ENCODE data around the gene OPHN1. TPM values are rescaled to one million over a fixed set of nuclear protein-coding genes. Genes with fewer than 3 reads are reported as not detected.
"Not testable (repeated sequence)": the region's sequence is repeated elsewhere in the genome, so short reads cannot be mapped to it uniquely, and the experiment has no call there.

Gene OPHN1
- total and polyA plus RNA-seq, 4 donors: 0.25 to 9.7 (median 4.9) TPM

GRCh38 chrX:68072041-68072440 is 361.3 kb downstream of the OPHN1 start:
- Histone ChIP-seq H3K9me3 (ENCODE audit: control insufficient read depth, low read length) (no peaks in the 10 kb centered on the region), H3K4me3 (ENCODE audit: low read length in 2 of 2) (no peak overlapping the region), H3K27me3 (ENCODE audit: control insufficient read depth in 1 of 2, insufficient read depth in 2 of 2, low read length in 1 of 2) (no peaks in the 10 kb centered on the region), H3K36me3 (ENCODE audit: control insufficient read depth in 1 of 2, insufficient read depth in 2 of 2, low read length in 1 of 2) (no peaks in the 10 kb centered on the region), H3K27ac (ENCODE audit: low read depth in 1 of 2, low read length in 2 of 2) (no peak overlapping the region), H3K4me1 (ENCODE audit: control insufficient read depth in 1 of 2, insufficient read depth in 2 of 2, low read length in 2 of 2) (no peaks in the 10 kb centered on the region)
- DNase-seq (no peak), ATAC-seq (ENCODE audit: low FRiP score) (no peak)
- intact Hi-C loops (cut with DNase I): no loop called here

GRCh38 chrX:68070119-68070518 is 363.2 kb downstream of the OPHN1 start:
- DNase-seq; intact Hi-C loops (cut with DNase I); H3K27ac ChIP-seq (ENCODE audit: low read depth in 1 of 2, low read length in 2 of 2); H3K4me3 ChIP-seq (ENCODE audit: low read length in 2 of 2); H3K9me3 ChIP-seq (ENCODE audit: control insufficient read depth, low read length); H3K36me3 ChIP-seq (ENCODE audit: control insufficient read depth in 1 of 2, insufficient read depth in 2 of 2, low read length in 1 of 2); H3K4me1 ChIP-seq (ENCODE audit: control insufficient read depth in 1 of 2, insufficient read depth in 2 of 2, low read length in 2 of 2); ATAC-seq (ENCODE audit: low FRiP score); H3K27me3 ChIP-seq (ENCODE audit: control insufficient read depth in 1 of 2, insufficient read depth in 2 of 2, low read length in 1 of 2): not testable (repeated sequence)
- 88 to 94% methylated on average over 2 of the region's 2 CpGs for WGBS, 2 donors

GRCh38 chrX:68061206-68061535 is 372.1 kb downstream of the OPHN1 start:
- peak; percentile 41 for ATAC-seq (ENCODE audit: low FRiP score)
- 38 to 42% methylated on average over 4 of the region's 4 CpGs for WGBS, 2 donors
- H3K27ac ChIP-seq (ENCODE audit: low read depth in 1 of 2, low read length in 2 of 2): peak overlapping the region in 1 of 2 donors; percentile 10

GRCh38 chrX:68060506-68061205 is 372.6 kb downstream of the OPHN1 start:
- H3K27ac ChIP-seq (ENCODE audit: low read depth in 1 of 2, low read length in 2 of 2): peak overlapping the region in 1 of 2 donors; percentile 52
- H3K36me3 ChIP-seq (ENCODE audit: control insufficient read depth in 1 of 2, insufficient read depth in 2 of 2, low read length in 1 of 2): no peaks in the 10 kb centered on the region
- no peaks in the 10 kb centered on the region for H3K27me3 ChIP-seq (ENCODE audit: control insufficient read depth in 1 of 2, insufficient read depth in 2 of 2, low read length in 1 of 2)
- intact Hi-C loops (cut with DNase I): no loop called here
- no peak for ATAC-seq (ENCODE audit: low FRiP score)
- WGBS, 2 donors: 16 to 38% methylated on average over 2 of the region's 2 CpGs
- no peak for DNase-seq
- peaks cover 0 to 3% of the 10 kb centered on the region in 2 donors for H3K4me1 ChIP-seq (ENCODE audit: control insufficient read depth in 1 of 2, insufficient read depth in 2 of 2, low read length in 2 of 2)
- H3K9me3 ChIP-seq (ENCODE audit: control insufficient read depth, low read length): no peaks in the 10 kb centered on the region
- H3K4me3 ChIP-seq (ENCODE audit: low read length in 2 of 2): no peak overlapping the region

More at GRCh38 chrX:68061206-68061535, 372.1 kb downstream of the OPHN1 start:
- Histone ChIP-seq H3K36me3 (ENCODE audit: control insufficient read depth in 1 of 2, insufficient read depth in 2 of 2, low read length in 1 of 2) (no peaks in the 10 kb centered on the region), H3K4me3 (ENCODE audit: low read length in 2 of 2) (no peak overlapping the region), H3K27me3 (ENCODE audit: control insufficient read depth in 1 of 2, insufficient read depth in 2 of 2, low read length in 1 of 2) (no peaks in the 10 kb centered on the region), H3K4me1 (ENCODE audit: control insufficient read depth in 1 of 2, insufficient read depth in 2 of 2, low read length in 2 of 2) (peaks cover 0 to 3% of the 10 kb centered on the region in 2 donors), H3K9me3 (ENCODE audit: control insufficient read depth, low read length) (no peaks in the 10 kb centered on the region)
- no peak for DNase-seq
- intact Hi-C loops (cut with DNase I): no loop called here

GRCh38 chrX:68059469-68059868 is 373.8 kb downstream of the OPHN1 start:
- Histone ChIP-seq H3K27me3 (ENCODE audit: control insufficient read depth in 1 of 2, insufficient read depth in 2 of 2, low read length in 1 of 2) (no peaks in the 10 kb centered on the region), H3K4me1 (ENCODE audit: control insufficient read depth in 1 of 2, insufficient read depth in 2 of 2, low read length in 2 of 2) (peaks cover 0 to 3% of the 10 kb centered on the region in 2 donors), H3K36me3 (ENCODE audit: control insufficient read depth in 1 of 2, insufficient read depth in 2 of 2, low read length in 1 of 2) (no peaks in the 10 kb centered on the region), H3K9me3 (ENCODE audit: control insufficient read depth, low read length) (no peaks in the 10 kb centered on the region), H3K4me3 (ENCODE audit: low read length in 2 of 2) (no peak overlapping the region), H3K27ac (ENCODE audit: low read depth in 1 of 2, low read length in 2 of 2) (no peak overlapping the region)
- ATAC-seq (ENCODE audit: low FRiP score) (no peak), DNase-seq (no peak)
- intact Hi-C loops (cut with DNase I): no loop called here
- WGBS, 2 donors: 64 to 65% methylated on average over 1 of the region's 1 CpG

- Histone ChIP-seq H3K36me3 (ENCODE audit: control insufficient read depth in 1 of 2, insufficient read depth in 2 of 2, low read length in 1 of 2) (peaks cover 0 to 5% of the 10 kb centered on the region in 2 donors), H3K27ac (ENCODE audit: low read depth in 1 of 2, low read length in 2 of 2) (no peak overlapping the region), H3K27me3 (ENCODE audit: control insufficient read depth in 1 of 2, insufficient read depth in 2 of 2, low read length in 1 of 2) (no peaks in the 10 kb centered on the region), H3K9me3 (ENCODE audit: control insufficient read depth, low read length) (no peaks in the 10 kb centered on the region), H3K4me1 (ENCODE audit: control insufficient read depth in 1 of 2, insufficient read depth in 2 of 2, low read length in 2 of 2) (no peaks in the 10 kb centered on the region), H3K4me3 (ENCODE audit: low read length in 2 of 2) (no peak overlapping the region)
- intact Hi-C loops (cut with DNase I): no loop called here
- DNase-seq (no peak), ATAC-seq (ENCODE audit: low FRiP score) (no peak)
- 76 to 93% methylated on average over 3 of the region's 3 CpGs for WGBS, 2 donors
Observed at GRCh38 chrX:68049466-68049865, 383.8 kb downstream of the OPHN1 start.

GRCh38 chrX:68048774-68049173 is 384.5 kb downstream of the OPHN1 start:
- Histone ChIP-seq H3K27ac (ENCODE audit: low read depth in 1 of 2, low read length in 2 of 2) (no peak overlapping the region), H3K9me3 (ENCODE audit: control insufficient read depth, low read length) (no peaks in the 10 kb centered on the region), H3K4me1 (ENCODE audit: control insufficient read depth in 1 of 2, insufficient read depth in 2 of 2, low read length in 2 of 2) (no peaks in the 10 kb centered on the region), H3K36me3 (ENCODE audit: control insufficient read depth in 1 of 2, insufficient read depth in 2 of 2, low read length in 1 of 2) (peaks cover 0 to 5% of the 10 kb centered on the region in 2 donors), H3K27me3 (ENCODE audit: control insufficient read depth in 1 of 2, insufficient read depth in 2 of 2, low read length in 1 of 2) (no peaks in the 10 kb centered on the region), H3K4me3 (ENCODE audit: low read length in 2 of 2) (no peak overlapping the region)
- ATAC-seq (ENCODE audit: low FRiP score) (no peak), DNase-seq (no peak)
- intact Hi-C loops (cut with DNase I): no loop called here
- 50 to 58% methylated on average over 1 of the region's 1 CpG for WGBS, 2 donors

GRCh38 chrX:68045008-68045577 is 388.2 kb downstream of the OPHN1 start:
- no peaks in the 10 kb centered on the region for H3K27me3 ChIP-seq (ENCODE audit: control insufficient read depth in 1 of 2, insufficient read depth in 2 of 2, low read length in 1 of 2)
- DNase-seq (no peak), ATAC-seq (ENCODE audit: low FRiP score) (no peak)
- H3K4me3 ChIP-seq (ENCODE audit: low read length in 2 of 2): no peak overlapping the region
- H3K9me3 ChIP-seq (ENCODE audit: control insufficient read depth, low read length): no peaks in the 10 kb centered on the region
- intact Hi-C loops (cut with DNase I): no loop called here
- WGBS, 2 donors: 53 to 70% methylated on average over 2 of the region's 2 CpGs
- peaks cover 0 to under 1% of the 10 kb centered on the region in 2 donors for H3K36me3 ChIP-seq (ENCODE audit: control insufficient read depth in 1 of 2, insufficient read depth in 2 of 2, low read length in 1 of 2)
- H3K27ac ChIP-seq (ENCODE audit: low read depth in 1 of 2, low read length in 2 of 2): no peak overlapping the region
- no peaks in the 10 kb centered on the region for H3K4me1 ChIP-seq (ENCODE audit: control insufficient read depth in 1 of 2, insufficient read depth in 2 of 2, low read length in 2 of 2)

GRCh38 chrX:68043713-68044438 is 389.4 kb downstream of the OPHN1 start:
- Histone ChIP-seq H3K27me3 (ENCODE audit: control insufficient read depth in 1 of 2, insufficient read depth in 2 of 2, low read length in 1 of 2) (no peaks in the 10 kb centered on the region), H3K4me1 (ENCODE audit: control insufficient read depth in 1 of 2, insufficient read depth in 2 of 2, low read length in 2 of 2) (no peaks in the 10 kb centered on the region), H3K4me3 (ENCODE audit: low read length in 2 of 2) (no peak overlapping the region), H3K36me3 (ENCODE audit: control insufficient read depth in 1 of 2, insufficient read depth in 2 of 2, low read length in 1 of 2) (no peaks in the 10 kb centered on the region), H3K9me3 (ENCODE audit: control insufficient read depth, low read length) (no peaks in the 10 kb centered on the region), H3K27ac (ENCODE audit: low read depth in 1 of 2, low read length in 2 of 2) (no peak overlapping the region)
- DNase-seq (no peak), ATAC-seq (ENCODE audit: low FRiP score) (no peak)
- 73 to 92% methylated on average over 1 of the region's 1 CpG for WGBS, 2 donors
- intact Hi-C loops (cut with DNase I): no loop called here
